ENCODE results near the gene CNKSR2. TPM values are rescaled to one million over a fixed set of nuclear protein-coding genes. Genes with fewer than 3 reads are reported as not detected.

Gene CNKSR2
- total RNA-seq, 1 experiment from 2014 or later: 2.0 TPM

GRCh38 chrX:21581479-21581878 lies 207.3 kb downstream of the CNKSR2 start:
- Histone ChIP-seq H3K36me3 (ENCODE audit: low read depth, low read length) (no peaks in the 10 kb centered on the region), H3K27ac (ENCODE audit: low read length) (no peak overlapping the region), H3K9me3 (ENCODE audit: low read length) (no peaks in the 10 kb centered on the region), H3K9me2 (replicated peaks; ENCODE audit: low read length) (no peaks in the 10 kb centered on the region), H3K4me2 (ENCODE audit: low read length) (no peak overlapping the region), H3K9ac (ENCODE audit: low read length) (no peak overlapping the region), H2AFZ (ENCODE audit: low read length) (no peak overlapping the region), H3F3A (ENCODE audit: low read length, unreplicated experiment) (no peaks in the 10 kb centered on the region), H3K79me2 (ENCODE audit: low read length) (no peaks in the 10 kb centered on the region), H3K27me3 (ENCODE audit: low read length) (no peaks in the 10 kb centered on the region), H3K4me3 (ENCODE audit: low read length) (no peak overlapping the region), H4K20me1 (ENCODE audit: low read length) (no peaks in the 10 kb centered on the region), H3K4me1 (ENCODE audit: insufficient read depth, low read length) (no peaks in the 10 kb centered on the region)
- intact Hi-C loops (cut with micrococcal nuclease): no loop called here
- DNase-seq: no peak
- no TSS peak for BruUV-seq (replicated peaks)
- ChIA-PET CTCF (no interaction called here), POLR2A (ENCODE audit: unreplicated experiment) (no interaction called here)
- TF ChIP-seq CTCF (conservative IDR thresholded peaks at IDR 0.05; ENCODE audit: low read depth, low read length) (no peak), EZH2phosphoT487 (IDR thresholded peaks at IDR 0.05; ENCODE audit: borderline replicate concordance, low read length) (no peak), EZH2 (IDR thresholded peaks at IDR 0.05; ENCODE audit: low read length, unreplicated experiment) (no peak)
- ATAC-seq: no peak

GRCh38 chrX:21586001-21586400 lies 211.8 kb downstream of the CNKSR2 start:
- no peaks in the 10 kb centered on the region for H3K9me2 ChIP-seq (replicated peaks; ENCODE audit: low read length)
- DNase-seq (no peak), ATAC-seq (no peak)
- CTCF ChIA-PET: no interaction called here
- H3K4me3 ChIP-seq (ENCODE audit: low read length): no peak overlapping the region
- H3K4me1 ChIP-seq (ENCODE audit: insufficient read depth, low read length): no peaks in the 10 kb centered on the region
- H3K9me3 ChIP-seq (ENCODE audit: low read length): no peaks in the 10 kb centered on the region
- H3K9ac ChIP-seq (ENCODE audit: low read length): no peak overlapping the region
- TF ChIP-seq EZH2 (IDR thresholded peaks at IDR 0.05; ENCODE audit: low read length, unreplicated experiment) (no peak), EZH2phosphoT487 (IDR thresholded peaks at IDR 0.05; ENCODE audit: borderline replicate concordance, low read length) (no peak), CTCF (conservative IDR thresholded peaks at IDR 0.05; ENCODE audit: low read depth, low read length) (no peak)
- H4K20me1 ChIP-seq (ENCODE audit: low read length): no peaks in the 10 kb centered on the region
- H3K27me3 ChIP-seq (ENCODE audit: low read length): no peaks in the 10 kb centered on the region
- H3K4me2 ChIP-seq (ENCODE audit: low read length): no peak overlapping the region
- no peak overlapping the region for H3K27ac ChIP-seq (ENCODE audit: low read length)
- H3K79me2 ChIP-seq (ENCODE audit: low read length): no peaks in the 10 kb centered on the region
- intact Hi-C loops (cut with micrococcal nuclease): no loop called here
- no peaks in the 10 kb centered on the region for H3F3A ChIP-seq (ENCODE audit: low read length, unreplicated experiment)
- H2AFZ ChIP-seq (ENCODE audit: low read length): no peak overlapping the region
- H3K36me3 ChIP-seq (ENCODE audit: low read depth, low read length): no peaks in the 10 kb centered on the region
- no TSS peak for BruUV-seq (replicated peaks)
- POLR2A ChIA-PET (ENCODE audit: unreplicated experiment): no interaction called here

- CTCF ChIA-PET: interaction anchor here (0.6 kb wide), 1 partner anchor 22 kb away, joined by 8 read pairs; no protein-coding TSS in a partner anchor
- H3F3A ChIP-seq (ENCODE audit: low read length, unreplicated experiment): no peaks in the 10 kb centered on the region
- no peaks in the 10 kb centered on the region for H3K27me3 ChIP-seq (ENCODE audit: low read length)
- no peak overlapping the region for H3K4me2 ChIP-seq (ENCODE audit: low read length)
- TF ChIP-seq EZH2 (IDR thresholded peaks at IDR 0.05; ENCODE audit: low read length, unreplicated experiment): no peak
- TF ChIP-seq CTCF (conservative IDR thresholded peaks at IDR 0.05; ENCODE audit: low read depth, low read length): no peak
- BruUV-seq (replicated peaks): no TSS peak
- DNase-seq (no peak), ATAC-seq (no peak)
- H3K4me1 ChIP-seq (ENCODE audit: insufficient read depth, low read length): no peaks in the 10 kb centered on the region
- no peak overlapping the region for H2AFZ ChIP-seq (ENCODE audit: low read length)
- POLR2A ChIA-PET (ENCODE audit: unreplicated experiment): no interaction called here
- intact Hi-C loops (cut with micrococcal nuclease): no loop called here
- no peaks in the 10 kb centered on the region for H3K36me3 ChIP-seq (ENCODE audit: low read depth, low read length)
- no peaks in the 10 kb centered on the region for H3K9me3 ChIP-seq (ENCODE audit: low read length)
- H4K20me1 ChIP-seq (ENCODE audit: low read length): no peaks in the 10 kb centered on the region
- no peaks in the 10 kb centered on the region for H3K9me2 ChIP-seq (replicated peaks; ENCODE audit: low read length)
- no peak overlapping the region for H3K27ac ChIP-seq (ENCODE audit: low read length)
- H3K9ac ChIP-seq (ENCODE audit: low read length): no peak overlapping the region
- H3K79me2 ChIP-seq (ENCODE audit: low read length): no peaks in the 10 kb centered on the region
- no peak overlapping the region for H3K4me3 ChIP-seq (ENCODE audit: low read length)
Observed at GRCh38 chrX:21590012-21590776, 216.0 kb downstream of the CNKSR2 start.

Measured in PC-3 (cell line).